HepG2 (cell line): ENCODE results near the gene TMEM100. TPM values are rescaled to one million over a fixed set of nuclear protein-coding genes. Genes with fewer than 3 reads are reported as not detected.

Experiments
- ATAC-seq: fragments of 200-7000 bp; cut with Tn5 transposase; 3 replicates; pipeline ENCODE4 v1.9.1; 2020; ENCODE audit warnings: mild to moderate bottlenecking, moderate library complexity
- BruUV-seq: library from RNA; stranded (reverse); fragments of 400-500 nt; replicated peaks from 2 replicates; lab custom pipeline; 2021; lab: Mats Ljungman, UMichigan
- CTCF ChIA-PET: fragments of 300-600 bp; formaldehyde crosslinking; extraction: SDS; loops from one replicate; lab custom pipeline; 2021; ENCODE audit warnings: low total read pairs, inconsistent platforms, low intra/inter-chr PET ratio; lab: Yijun Ruan, JAX
- POLR2A ChIA-PET: fragments of 350-600 bp; sonication (Branson Sonifier 250); formaldehyde crosslinking; loops from one replicate; lab custom pipeline; 2020; ENCODE audit warnings: antibody characterized with exemption, inconsistent platforms; lab: Yijun Ruan, JAX
- DNase-seq: peaks from one replicate; pipeline ENCODE4 v3.0.0-alpha.2; 2015; ENCODE audit warnings: low spot score
- FAIRE-seq: peaks from 3 replicates; lab custom pipeline; 2011; peaks lifted over from hg19 to GRCh38; lab: Jason Lieb, UNC
- H2AFZ ChIP-seq: one replicate; pipeline ENCODE4 v1.6.1; 2011; ENCODE audit warnings: low read length, inconsistent platforms
- H3K27ac ChIP-seq: fragments of 300-600 bp; 3 replicates; pipeline ENCODE4 v1.8.0; 2011; ENCODE audit warnings: mixed run types, mild to moderate bottlenecking, mixed read lengths, low read length, inconsistent platforms; ENCODE audit not compliant: insufficient read depth; ENCODE audit errors: extremely low read length
- H3K27me3 ChIP-seq, 2 experiments: fragments of 200-600 bp in 1 of 2; 2 replicates in 1 of 2; 3 replicates in 1 of 2; pipeline versions ENCODE4 v1.6.0 to v1.8.0; 2011; ENCODE audit warnings: low read length in 2 of 2, mild to moderate bottlenecking in 2 of 2, moderate library complexity in 2 of 2, inconsistent platforms in 1 of 2; ENCODE audit not compliant: insufficient read depth in 2 of 2, control insufficient read depth in 1 of 2
- H3K36me3 ChIP-seq, 2 experiments: fragments of 200-600 bp in 1 of 2; replicated peaks in 1 of 2; 2 replicates in 1 of 2; 3 replicates in 1 of 2; pipeline versions ENCODE4 v1.5.1 to v1.8.0; 2011; ENCODE audit warnings: low read length in 2 of 2, inconsistent platforms in 1 of 2; ENCODE audit not compliant: insufficient read depth in 2 of 2, control insufficient read depth in 1 of 2
- H3K4me1 ChIP-seq: 2 replicates; pipeline ENCODE4 v1.5.1; 2012; ENCODE audit warnings: low read length, inconsistent platforms; ENCODE audit not compliant: insufficient read depth
- H3K4me2 ChIP-seq: 2 replicates; pipeline ENCODE4 v1.6.0; 2011; ENCODE audit warnings: low read depth, low read length, inconsistent platforms
- H3K4me3 ChIP-seq, 3 experiments: fragments of 200-600 bp in 1 of 3; sonication (generic), shearing (Covaris generic) in 1 of 3; replicated peaks in 1 of 3; 2 replicates each; pipeline ENCODE4 v1.5.1; 2011 to 2016; ENCODE audit warnings: low read length in 3 of 3, inconsistent platforms in 2 of 3, low read depth in 2 of 3, mild to moderate bottlenecking in 2 of 3, control low read depth in 1 of 3, mixed read lengths in 1 of 3; ENCODE audit not compliant: insufficient read depth in 1 of 3
- H3K79me2 ChIP-seq: one replicate; pipeline ENCODE4 v1.6.1; 2011; ENCODE audit warnings: low read length, inconsistent platforms; ENCODE audit not compliant: insufficient read depth
- H3K9ac ChIP-seq: 2 replicates; pipeline ENCODE4 v1.6.0; 2011; ENCODE audit warnings: mild to moderate bottlenecking, low read depth, low read length, inconsistent platforms; ENCODE audit not compliant: insufficient read depth
- H3K9me3 ChIP-seq: 2 replicates; pipeline ENCODE4 v1.5.1; 2012; ENCODE audit warnings: mild to moderate bottlenecking, low read length
- H4K20me1 ChIP-seq: 2 replicates; pipeline ENCODE4 v1.6.0; 2011; ENCODE audit warnings: inconsistent platforms, mild to moderate bottlenecking, low read length, moderate library complexity; ENCODE audit not compliant: insufficient read depth
- BRCA1 ChIP-seq: sonication (generic); formaldehyde crosslinking; IDR thresholded peaks from 2 replicates; pipeline ENCODE4 v1.4.0; 2020; ENCODE audit warnings: missing genetic modification reagents
- CREB1 ChIP-seq, 2 experiments: fragments of 450-650 bp in 1 of 2; IDR thresholded peaks; 2 replicates each; pipeline ENCODE4 v1.6.1; 2016 to 2017; ENCODE audit warnings: control low read depth in 1 of 2, mild to moderate bottlenecking in 1 of 2, missing compliant biosample characterization in 1 of 2, missing genetic modification characterization in 1 of 2
- CTCF ChIP-seq: sonication (generic); formaldehyde crosslinking; IDR thresholded peaks from 2 replicates; pipeline ENCODE4 v1.5.0; 2020; ENCODE audit warnings: mild to moderate bottlenecking, missing genetic modification reagents, moderate library complexity
- ELF3 ChIP-seq: IDR thresholded peaks from 2 replicates; pipeline ENCODE4 v1.6.1; 2016; ENCODE audit warnings: missing genetic modification reagents, missing compliant biosample characterization
- HMG20A ChIP-seq: IDR thresholded peaks from 2 replicates; pipeline ENCODE4 v1.6.1; 2016; ENCODE audit warnings: borderline replicate concordance
- MTA3 ChIP-seq: sonication (generic); formaldehyde crosslinking; IDR thresholded peaks from 2 replicates; pipeline ENCODE4 v1.4.0; 2020; ENCODE audit warnings: missing genetic modification reagents
- PHF8 ChIP-seq: sonication (generic); formaldehyde crosslinking; IDR thresholded peaks from 2 replicates; pipeline ENCODE4 v1.5.0; 2020; ENCODE audit warnings: missing genetic modification reagents
- PLRG1 ChIP-seq: fragments of 450-650 bp; conservative IDR thresholded peaks from 2 replicates; pipeline ENCODE4 v1.6.1; 2016
- SMC3 ChIP-seq: IDR thresholded peaks from 2 replicates; pipeline ENCODE4 v1.6.1; 2011; ENCODE audit warnings: low read length, improper control_type of control experiment
- STAG1 ChIP-seq: sonication (generic); formaldehyde crosslinking; IDR thresholded peaks from 2 replicates; pipeline ENCODE4 v1.4.0; 2020; ENCODE audit warnings: missing genetic modification reagents
- ZGPAT ChIP-seq: IDR thresholded peaks from 2 replicates; pipeline ENCODE4 v1.6.1; 2016; ENCODE audit warnings: mild to moderate bottlenecking
- ZNF138 ChIP-seq: sonication (generic); formaldehyde crosslinking; IDR thresholded peaks from 2 replicates; pipeline ENCODE4 v1.5.0; 2020; ENCODE audit warnings: mild to moderate bottlenecking, low read depth, missing genetic modification reagents
- WGBS: methylation state at CpG from one replicate; pipeline ENCODE4 v1.1.6; 2017; ENCODE audit warnings: low lambda C conversion rate; 5-methylcytosine and 5-hydroxymethylcytosine counted together
- in situ Hi-C: cut with HindIII; loops from 2 replicates; pipeline ENCODE4 v1.10.0; 2017; ENCODE audit warnings: low pct_unique_long_range_greater_than_20kb; ENCODE audit not compliant: extremely low pct_ligation_motif_present
- intact Hi-C: fragments of 100-400 bp; cut with micrococcal nuclease; formaldehyde crosslinking; loops from one replicate; pipeline ENCODE4 v1.10.0; 2022; ENCODE audit not compliant: unreplicated experiment
- polyA plus RNA-seq, 8 experiments: library from polyadenylated mRNA; depleted of rRNA in 3 of 8; stranded (reverse) in 7 of 8; unstranded in 1 of 8; fragments of >200 nt; fragmentation: Illumina TruSeq in 4 of 8; extraction: Trizol in 4 of 8; gene quantifications; 2 replicates each; pipeline versions ENCODE4 v1.2.1 to v1.2.3, GENCODE V29; 2011 to 2016; ENCODE audit warnings: low read depth in 4 of 8, missing spikeins in 1 of 8, mixed read lengths in 1 of 8; ENCODE audit not compliant: insufficient read depth in 1 of 8
- total RNA-seq, 5 experiments: library from RNA; depleted of rRNA; stranded (reverse); fragments of >200 nt; fragmentation: Illumina TruSeq; extraction: Trizol; gene quantifications; 2 replicates each; pipeline ENCODE4 v1.2.3, GENCODE V29; 2016; ENCODE audit warnings: low read depth in 1 of 5

The TMEM100 gene
- total and polyA plus RNA-seq, 2 of the 13 experiments (the other 11 are each of a cell fraction or from before 2014, with no cell fraction given) = not detected

GRCh38 chr17:55735731-55736405 is 13.2 kb upstream of the TMEM100 start:
- in situ Hi-C loops (loop anchor here (5.0 kb wide), 1 partner anchor 36 kb away; no protein-coding TSS in a partner anchor), intact Hi-C loops (loop anchor here (1.0 kb wide), 1 partner anchor 210 kb away; no protein-coding TSS in a partner anchor)
- Histone ChIP-seq H3K36me3 (no peaks in the 10 kb centered on the region), H3K27me3 (peaks cover 0 to 15% of the 10 kb centered on the region in 2 experiments; a peak in 1 of 5 replicates), H4K20me1 (no peaks in the 10 kb centered on the region), H3K9ac (no peak overlapping the region), H3K4me2 (no peak overlapping the region), H3K4me1 (peaks cover 11% of the 10 kb centered on the region), H3K27ac (no peak overlapping the region), H3K9me3 (no peaks in the 10 kb centered on the region), H3K79me2 (no peaks in the 10 kb centered on the region)
- ChIA-PET POLR2A (no interaction called here), CTCF (interaction anchor here (1.0 to 1.6 kb wide), 2 partner anchors 18 to 209 kb away, joined by 3 to 11 read pairs; no protein-coding TSS in a partner anchor)
- ATAC-seq (peak; percentile 74), FAIRE-seq (peak; percentile 47), DNase-seq (peak; percentile 54)
- 18% methylated on average over 5 of the region's 5 CpGs for WGBS
- BruUV-seq = no TSS peak
- TF ChIP-seq ZNF138 (CRISPR knock-in tag) (no peak), CREB1 (IDR thresholded peaks at IDR 0.05) (no peak), CREB1 (CRISPR knock-in tag; IDR thresholded peaks at IDR 0.05) (0 out of 2 replicates have a peak, but pooled peaks have one; percentile 29), MTA3 (CRISPR knock-in tag) (no peak), PHF8 (CRISPR knock-in tag) (no peak), BRCA1 (CRISPR knock-in tag) (no peak), STAG1 (CRISPR knock-in tag) (peak; percentile 36; the same call in 1 of the 2 replicates), SMC3 (peak; percentile 42; the same call in 1 of the 2 replicates), ZGPAT (0 out of 2 replicates have a peak, but pooled peaks have one; percentile 23), HMG20A (CRISPR knock-in tag) (0 out of 2 replicates have a peak, but pooled peaks have one; percentile 17), CTCF (CRISPR knock-in tag) (peak; percentile 69), ELF3 (CRISPR knock-in tag) (peak; percentile 41; the same call in 1 of the 2 replicates), PLRG1 (no peak)
- TF ChIP-seq, all 625 proteins: peak for 7
- Histone ChIP-seq H2AFZ (no peak overlapping the region), H3K4me3 (no peak overlapping the region)
